ENCODE measurements around the gene SYNC.

Gene SYNC

GRCh38 chr1:32741413-32742198, 39.0 kb upstream of the SYNC start:
- Histone ChIP-seq H3K79me1 (ENCODE audit: low read length) (peaks cover 5% of the 10 kb centered on the region), H3K36me3 (ENCODE audit: control insufficient read depth, insufficient read depth, low read length) (no peaks in the 10 kb centered on the region), H2BK5ac (ENCODE audit: low read length) (no peak overlapping the region), H3K4ac (ENCODE audit: low read depth, low read length) (peak overlapping the region; percentile 89), H3K56ac (ENCODE audit: low read length) (peak overlapping the region; percentile 95), H3K27ac (ENCODE audit: low read depth, low read length) (peak overlapping the region; percentile 89), H4K8ac (ENCODE audit: low read depth, low read length) (peak overlapping the region; percentile 100), H2BK120ac (ENCODE audit: low read depth, low read length) (peak overlapping the region; percentile 55), H3K27me3 (ENCODE audit: insufficient read depth, low read length, poor library complexity) (no peaks in the 10 kb centered on the region), H4K5ac (ENCODE audit: low read length) (no peak overlapping the region), H3K4me2 (ENCODE audit: low read length) (peak overlapping the region; percentile 83), H3K9ac (ENCODE audit: low read length) (peak overlapping the region; percentile 81), H2AK5ac (ENCODE audit: low read length) (no peak overlapping the region), H2BK15ac (replicated peaks; ENCODE audit: low read depth) (peak overlapping the region; percentile 93), H3K4me1 (ENCODE audit: control insufficient read depth, low read depth, low read length) (peaks cover 20% of the 10 kb centered on the region), H3K4me3 (ENCODE audit: low read length) (peak overlapping the region; percentile 65), H3K79me2 (ENCODE audit: control insufficient read depth, insufficient read depth, low read length) (peaks cover 4% of the 10 kb centered on the region), H3K23ac (ENCODE audit: low read length) (peak overlapping the region; percentile 45), H3K18ac (ENCODE audit: low read length) (peak overlapping the region; percentile 94)
- WGBS (ENCODE audit: extremely low coverage, insufficient coverage, low lambda C conversion rate) = no CpG with 5 or more reads among the region's 103 CpGs
- DNase-seq = no peak

- Histone ChIP-seq H3K9ac (ENCODE audit: low read length) (peak overlapping the region; percentile 81), H3K27me3 (ENCODE audit: insufficient read depth, low read length, poor library complexity) (no peaks in the 10 kb centered on the region), H2BK120ac (ENCODE audit: low read depth, low read length) (peak overlapping the region; percentile 55), H2AK5ac (ENCODE audit: low read length) (no peak overlapping the region), H3K4me3 (ENCODE audit: low read length) (peak overlapping the region; percentile 65), H3K56ac (ENCODE audit: low read length) (peak overlapping the region; percentile 95), H4K8ac (ENCODE audit: low read depth, low read length) (no peak overlapping the region), H3K79me2 (ENCODE audit: control insufficient read depth, insufficient read depth, low read length) (peaks cover 4% of the 10 kb centered on the region), H3K23ac (ENCODE audit: low read length) (peak overlapping the region; percentile 45), H3K79me1 (ENCODE audit: low read length) (peaks cover 5% of the 10 kb centered on the region), H3K4ac (ENCODE audit: low read depth, low read length) (no peak overlapping the region), H3K18ac (ENCODE audit: low read length) (peak overlapping the region; percentile 94), H2BK5ac (ENCODE audit: low read length) (no peak overlapping the region), H3K4me1 (ENCODE audit: control insufficient read depth, low read depth, low read length) (peaks cover 21% of the 10 kb centered on the region), H3K36me3 (ENCODE audit: control insufficient read depth, insufficient read depth, low read length) (no peaks in the 10 kb centered on the region), H3K4me2 (ENCODE audit: low read length) (peak overlapping the region; percentile 64), H3K27ac (ENCODE audit: low read depth, low read length) (peak overlapping the region; percentile 89), H2BK15ac (replicated peaks; ENCODE audit: low read depth) (no peak overlapping the region), H4K5ac (ENCODE audit: low read length) (no peak overlapping the region)
- no peak for DNase-seq
- WGBS (ENCODE audit: extremely low coverage, insufficient coverage, low lambda C conversion rate) = no CpG with 5 or more reads among the region's 10 CpGs
Measured at GRCh38 chr1:32741059-32741412, 38.5 kb upstream of the SYNC start.

- H3K23ac ChIP-seq (ENCODE audit: low read length) = no peak overlapping the region
- no peak overlapping the region for H4K8ac ChIP-seq (ENCODE audit: low read depth, low read length)
- H3K4me3 ChIP-seq (ENCODE audit: low read length) = no peak overlapping the region
- H3K79me2 ChIP-seq (ENCODE audit: control insufficient read depth, insufficient read depth, low read length) = no peaks in the 10 kb centered on the region
- H2BK15ac ChIP-seq (replicated peaks; ENCODE audit: low read depth) = no peak overlapping the region
- peak overlapping the region; percentile 32 for H2AK5ac ChIP-seq (ENCODE audit: low read length)
- no CpG with 5 or more reads among the region's 7 CpGs for WGBS (ENCODE audit: extremely low coverage, insufficient coverage, low lambda C conversion rate)
- H3K4ac ChIP-seq (ENCODE audit: low read depth, low read length) = peak overlapping the region; percentile 22
- peak overlapping the region; percentile 16 for H3K18ac ChIP-seq (ENCODE audit: low read length)
- no peaks in the 10 kb centered on the region for H3K79me1 ChIP-seq (ENCODE audit: low read length)
- DNase-seq = peak; percentile 98
- H2BK120ac ChIP-seq (ENCODE audit: low read depth, low read length) = peak overlapping the region; percentile 33
- peak overlapping the region; percentile 90 for H3K27ac ChIP-seq (ENCODE audit: low read depth, low read length)
- peak overlapping the region; percentile 77 for H2BK5ac ChIP-seq (ENCODE audit: low read length)
- H3K4me1 ChIP-seq (ENCODE audit: control insufficient read depth, low read depth, low read length) = peaks cover 12% of the 10 kb centered on the region
- no peaks in the 10 kb centered on the region for H3K36me3 ChIP-seq (ENCODE audit: control insufficient read depth, insufficient read depth, low read length)
- H3K56ac ChIP-seq (ENCODE audit: low read length) = peak overlapping the region; percentile 75
- no peak overlapping the region for H3K4me2 ChIP-seq (ENCODE audit: low read length)
- no peaks in the 10 kb centered on the region for H3K27me3 ChIP-seq (ENCODE audit: insufficient read depth, low read length, poor library complexity)
- peak overlapping the region; percentile 40 for H3K9ac ChIP-seq (ENCODE audit: low read length)
- H4K5ac ChIP-seq (ENCODE audit: low read length) = no peak overlapping the region
Measured at GRCh38 chr1:32736812-32737791, 34.5 kb upstream of the SYNC start.

- peaks cover 8% of the 10 kb centered on the region for H3K4me1 ChIP-seq (ENCODE audit: control insufficient read depth, low read depth, low read length)
- no peaks in the 10 kb centered on the region for H3K79me2 ChIP-seq (ENCODE audit: control insufficient read depth, insufficient read depth, low read length)
- no peaks in the 10 kb centered on the region for H3K27me3 ChIP-seq (ENCODE audit: insufficient read depth, low read length, poor library complexity)
- no CpG with 5 or more reads among the region's 9 CpGs for WGBS (ENCODE audit: extremely low coverage, insufficient coverage, low lambda C conversion rate)
- no peak overlapping the region for H3K4me3 ChIP-seq (ENCODE audit: low read length)
- H2BK120ac ChIP-seq (ENCODE audit: low read depth, low read length) = no peak overlapping the region
- no peaks in the 10 kb centered on the region for H3K36me3 ChIP-seq (ENCODE audit: control insufficient read depth, insufficient read depth, low read length)
- no peak overlapping the region for H4K5ac ChIP-seq (ENCODE audit: low read length)
- H4K8ac ChIP-seq (ENCODE audit: low read depth, low read length) = no peak overlapping the region
- no peak overlapping the region for H3K18ac ChIP-seq (ENCODE audit: low read length)
- H3K27ac ChIP-seq (ENCODE audit: low read depth, low read length) = no peak overlapping the region
- peak; percentile 74 for DNase-seq
- H3K4ac ChIP-seq (ENCODE audit: low read depth, low read length) = no peak overlapping the region
- no peaks in the 10 kb centered on the region for H3K79me1 ChIP-seq (ENCODE audit: low read length)
- H2AK5ac ChIP-seq (ENCODE audit: low read length) = no peak overlapping the region
- H3K9ac ChIP-seq (ENCODE audit: low read length) = no peak overlapping the region
- no peak overlapping the region for H3K4me2 ChIP-seq (ENCODE audit: low read length)
- H2BK5ac ChIP-seq (ENCODE audit: low read length) = no peak overlapping the region
- no peak overlapping the region for H3K23ac ChIP-seq (ENCODE audit: low read length)
- no peak overlapping the region for H2BK15ac ChIP-seq (replicated peaks; ENCODE audit: low read depth)
- peak overlapping the region; percentile 3 for H3K56ac ChIP-seq (ENCODE audit: low read length)
Measured at GRCh38 chr1:32733582-32734321, 31.2 kb upstream of the SYNC start.

GRCh38 chr1:32729254-32730046, 26.9 kb upstream of the SYNC start:
- WGBS (ENCODE audit: extremely low coverage, insufficient coverage, low lambda C conversion rate) = no CpG with 5 or more reads among the region's 14 CpGs
- H3K36me3 ChIP-seq (ENCODE audit: control insufficient read depth, insufficient read depth, low read length) = no peaks in the 10 kb centered on the region

More at GRCh38 chr1:32729254-32730046, 26.9 kb upstream of the SYNC start:
- Histone ChIP-seq H3K4me3 (ENCODE audit: low read length) (no peak overlapping the region), H2BK5ac (ENCODE audit: low read length) (no peak overlapping the region), H3K23ac (ENCODE audit: low read length) (no peak overlapping the region), H3K56ac (ENCODE audit: low read length) (peak overlapping the region; percentile 25), H4K5ac (ENCODE audit: low read length) (no peak overlapping the region), H3K4me1 (ENCODE audit: control insufficient read depth, low read depth, low read length) (peaks cover 7% of the 10 kb centered on the region), H4K8ac (ENCODE audit: low read depth, low read length) (no peak overlapping the region), H2AK5ac (ENCODE audit: low read length) (no peak overlapping the region), H3K4me2 (ENCODE audit: low read length) (no peak overlapping the region), H2BK120ac (ENCODE audit: low read depth, low read length) (no peak overlapping the region), H3K27me3 (ENCODE audit: insufficient read depth, low read length, poor library complexity) (no peaks in the 10 kb centered on the region), H3K27ac (ENCODE audit: low read depth, low read length) (no peak overlapping the region), H3K79me2 (ENCODE audit: control insufficient read depth, insufficient read depth, low read length) (no peaks in the 10 kb centered on the region), H3K9ac (ENCODE audit: low read length) (no peak overlapping the region), H2BK15ac (replicated peaks; ENCODE audit: low read depth) (no peak overlapping the region), H3K18ac (ENCODE audit: low read length) (no peak overlapping the region), H3K4ac (ENCODE audit: low read depth, low read length) (no peak overlapping the region), H3K79me1 (ENCODE audit: low read length) (no peaks in the 10 kb centered on the region)
- no peak for DNase-seq
